NCI-H774 (cell line): ENCODE measurements around the gene ALKBH1.
"Not testable (repeated sequence)": the region's sequence is repeated elsewhere in the genome, so short reads cannot be mapped to it uniquely, and the experiment has no call there.

Experiments used
- DNase-seq: peaks from one replicate; lab custom pipeline; 2025; lab: John Stamatoyannopoulos, UW

The ALKBH1 gene

DNA sequence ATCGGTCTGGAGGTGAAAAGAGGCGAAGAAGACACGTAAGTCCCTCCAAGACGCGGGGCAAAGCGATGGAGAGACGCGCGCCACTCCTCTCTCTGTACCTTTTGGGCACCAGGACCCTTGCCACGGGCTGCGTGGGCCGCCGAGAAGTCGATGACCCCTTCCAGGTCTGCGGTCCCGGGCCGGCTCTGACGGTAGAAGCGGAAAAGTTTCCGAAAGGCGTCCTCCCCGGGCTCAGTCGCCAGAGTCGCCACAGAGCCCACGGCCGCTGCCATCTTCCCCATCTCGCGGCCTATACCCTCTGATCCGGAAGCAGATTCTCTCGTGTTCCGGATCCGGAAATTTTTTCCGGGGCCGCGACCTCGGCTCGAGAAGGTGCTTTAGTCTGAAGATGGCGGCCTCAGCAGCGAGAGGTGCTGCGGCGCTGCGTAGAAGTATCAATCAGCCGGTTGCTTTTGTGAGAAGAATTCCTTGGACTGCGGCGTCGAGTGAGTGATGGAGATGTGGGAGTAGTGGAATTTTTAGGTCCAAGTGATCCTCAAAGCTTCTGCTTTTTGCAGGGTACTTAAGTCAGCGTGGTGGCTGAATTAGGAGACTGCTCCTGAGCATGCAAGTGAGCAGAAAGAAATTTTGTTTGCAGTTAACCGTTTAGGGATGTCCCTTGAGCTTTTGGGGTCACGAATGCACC, at the start of gene ALKBH1, which contains the start of gene SLIRP:
Gene ALKBH1 (minus strand): TSS at position 300 of the 685 bp plus-strand sequence. CDS start 19 bp downstream, at position 281.
Gene SLIRP (plus strand): TSS at position 380 of the 685 bp plus-strand sequence. CDS start 9 bp downstream, at position 389.
- DNase-seq, result peak; percentile 66

GRCh38 chr14:77752799-77753516, 45.1 kb upstream of the ALKBH1 start:
- no peak for DNase-seq

DNA sequence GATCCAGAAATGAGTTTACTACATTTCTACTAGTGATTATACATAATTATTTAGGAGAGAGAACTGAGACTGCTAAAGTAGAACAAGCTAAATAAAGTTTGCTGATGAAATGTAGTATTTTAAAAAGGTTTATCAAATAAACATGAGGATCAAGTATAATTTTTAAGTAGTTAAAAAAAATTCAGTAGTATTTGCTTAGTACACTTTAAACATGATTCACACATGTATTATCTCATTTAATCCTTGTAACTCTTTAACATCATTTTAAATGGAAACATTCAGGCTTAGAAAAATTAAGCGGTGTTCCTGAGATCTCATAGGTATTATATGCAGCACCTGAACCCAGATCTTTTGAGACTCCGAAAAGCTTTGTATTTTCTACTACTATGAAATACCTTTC, 44.4 kb upstream of the ALKBH1 start:
- DNase-seq, result no peak

GRCh38 chr14:77747425-77747824, 39.6 kb upstream of the ALKBH1 start:
- not testable (repeated sequence) for DNase-seq

DNA sequence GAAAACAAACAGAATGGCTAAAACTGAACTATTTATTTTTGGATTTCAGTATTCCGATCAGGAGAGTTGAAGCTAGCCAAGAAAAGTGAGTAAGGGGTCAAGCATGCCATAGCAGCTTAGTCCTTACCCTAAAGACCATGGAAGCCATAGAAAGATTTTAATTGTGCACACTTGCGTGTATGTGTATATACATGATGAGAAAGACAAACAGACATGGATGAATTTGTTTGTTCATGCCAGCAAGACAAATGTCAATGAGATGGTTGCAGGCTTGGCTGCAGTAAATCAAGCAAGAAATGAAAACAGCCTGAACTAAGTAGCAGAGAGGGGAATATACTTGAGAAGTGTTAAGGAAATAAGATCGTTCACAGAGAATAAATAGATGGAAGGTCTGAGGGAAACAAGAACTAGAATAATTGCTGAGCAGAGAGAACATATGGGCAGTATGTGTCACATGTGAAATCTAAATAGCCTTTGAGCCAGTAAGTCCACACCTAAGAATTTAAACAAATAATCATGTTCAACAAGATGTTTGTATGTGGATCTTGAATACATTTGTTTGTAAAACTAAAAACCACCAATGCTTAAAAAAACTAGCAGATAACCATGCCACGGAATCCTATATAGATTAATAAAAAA, 38.4 kb upstream of the ALKBH1 start:
- DNase-seq, result no peak

- DNase-seq, result no peak
Observed at GRCh38 chr14:77741438-77741837, 33.6 kb upstream of the ALKBH1 start.

DNA sequence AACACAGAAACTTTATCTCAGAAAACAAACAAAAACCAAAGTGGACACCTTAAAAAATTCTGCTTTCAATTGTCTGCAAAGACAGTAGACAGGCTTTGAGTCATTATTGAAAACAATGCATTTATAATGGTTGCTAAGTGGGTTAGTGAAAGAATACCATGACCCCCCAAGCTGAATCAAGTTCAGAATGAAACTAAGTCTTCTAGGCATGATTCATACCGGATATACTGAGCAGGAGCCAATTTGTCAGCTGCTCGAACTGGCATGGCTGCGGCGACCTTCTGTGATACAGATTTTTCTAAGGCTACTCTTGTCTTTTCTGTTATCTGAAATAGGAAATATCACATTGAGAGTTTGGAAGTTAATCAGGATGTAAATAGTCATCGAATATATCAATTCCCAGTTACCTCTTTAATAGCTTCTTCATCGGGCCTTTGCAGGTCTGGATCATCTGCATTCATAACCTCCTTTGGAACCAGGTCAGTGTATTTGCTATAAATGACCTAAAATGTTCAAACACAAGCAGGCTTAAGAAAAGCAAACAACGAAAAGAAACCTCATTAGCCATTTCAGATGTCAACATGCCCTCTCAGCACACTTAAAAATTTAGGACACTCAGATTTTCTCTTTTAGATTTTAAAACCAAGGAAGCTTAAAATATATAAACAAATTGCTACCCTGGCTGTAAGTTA, 30.9 kb upstream of the ALKBH1 start:
- DNase-seq, result no peak

DNA sequence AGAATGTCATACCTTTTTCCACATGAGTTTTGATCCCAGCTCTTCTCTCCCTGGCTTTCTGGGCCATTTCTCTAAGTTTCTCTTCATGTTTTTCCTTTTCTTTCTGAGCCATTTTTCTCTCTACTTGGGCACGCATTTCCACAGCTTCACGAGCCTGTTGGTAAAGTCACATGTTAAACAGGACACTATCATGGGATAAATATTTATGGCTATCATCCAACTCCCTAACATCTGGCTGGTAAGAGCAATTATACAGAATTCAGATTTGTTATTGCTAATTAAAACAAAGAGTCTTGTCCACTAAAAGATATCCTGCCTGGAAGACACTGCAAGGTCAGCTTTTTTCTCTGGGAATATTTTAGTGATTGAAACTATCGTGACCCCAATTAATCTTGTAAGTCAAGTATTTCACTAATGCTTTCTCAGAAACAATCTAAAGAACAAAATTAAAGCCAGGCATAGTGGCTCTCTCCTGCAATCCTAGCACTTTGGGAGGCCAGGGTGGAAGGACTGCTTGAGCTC, 23.2 kb upstream of the ALKBH1 start:
- no peak for DNase-seq

GRCh38 chr14:77722301-77722700, 14.5 kb upstream of the ALKBH1 start:
- DNase-seq, result no peak

- no peak for DNase-seq
Observed at GRCh38 chr14:77721437-77721836, 13.6 kb upstream of the ALKBH1 start.

GRCh38 chr14:77717608-77718305, 9.9 kb upstream of the ALKBH1 start:
- no peak for DNase-seq

- DNase-seq, result no peak
Observed at GRCh38 chr14:77714926-77715325, 7.1 kb upstream of the ALKBH1 start.

DNA sequence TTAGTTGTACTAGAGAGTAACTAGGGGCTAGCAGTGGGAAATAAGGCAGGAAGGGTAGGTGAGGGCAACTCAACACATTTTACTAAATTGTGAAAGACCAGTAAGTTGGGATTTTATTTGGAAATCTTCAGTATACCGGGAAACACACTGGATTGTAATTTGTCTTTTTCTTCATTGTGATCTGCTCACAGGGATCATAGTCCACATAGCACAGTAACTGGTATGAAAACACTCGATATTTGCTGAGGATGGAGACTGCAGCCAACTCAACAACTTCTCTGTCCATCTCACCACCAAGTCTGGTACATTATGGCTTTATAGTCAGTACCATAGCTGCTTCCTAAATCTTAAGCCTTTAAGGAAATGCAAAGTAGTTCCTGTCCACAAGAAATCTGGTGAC, 2.5 kb upstream of the ALKBH1 start:
- DNase-seq, result no peak

GRCh38 chr14:77709412-77709811, 1.6 kb upstream of the ALKBH1 start:
- DNase-seq, result no peak

GRCh38 chr14:77708749-77709148, 926 bp upstream of the ALKBH1 start:
- no peak for DNase-seq

- DNase-seq, result no peak
Observed at GRCh38 chr14:77707355-77707723, 484 bp downstream of the ALKBH1 start.

- no peak for DNase-seq
Observed at GRCh38 chr14:77691259-77691658, 16.6 kb downstream of the ALKBH1 start.

DNA sequence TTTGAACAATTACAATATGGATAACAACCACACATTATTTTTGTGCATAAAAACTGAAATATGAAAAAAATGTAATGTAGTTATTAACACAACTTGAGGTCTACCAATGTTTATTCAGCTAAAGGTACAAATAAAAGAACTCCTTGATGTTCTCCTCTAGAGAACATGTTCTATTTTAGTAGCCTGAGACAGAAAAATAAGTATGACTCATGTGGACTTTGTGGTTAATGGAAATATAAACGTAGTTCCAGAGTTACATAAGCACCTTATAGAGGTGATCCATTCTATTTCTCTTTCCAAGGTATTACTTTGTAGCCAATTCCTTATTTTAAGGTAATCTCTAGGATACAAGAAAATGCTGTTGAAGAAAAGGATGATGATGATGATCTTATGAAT, 25.7 kb downstream of the ALKBH1 start:
- DNase-seq, result no peak

DNA sequence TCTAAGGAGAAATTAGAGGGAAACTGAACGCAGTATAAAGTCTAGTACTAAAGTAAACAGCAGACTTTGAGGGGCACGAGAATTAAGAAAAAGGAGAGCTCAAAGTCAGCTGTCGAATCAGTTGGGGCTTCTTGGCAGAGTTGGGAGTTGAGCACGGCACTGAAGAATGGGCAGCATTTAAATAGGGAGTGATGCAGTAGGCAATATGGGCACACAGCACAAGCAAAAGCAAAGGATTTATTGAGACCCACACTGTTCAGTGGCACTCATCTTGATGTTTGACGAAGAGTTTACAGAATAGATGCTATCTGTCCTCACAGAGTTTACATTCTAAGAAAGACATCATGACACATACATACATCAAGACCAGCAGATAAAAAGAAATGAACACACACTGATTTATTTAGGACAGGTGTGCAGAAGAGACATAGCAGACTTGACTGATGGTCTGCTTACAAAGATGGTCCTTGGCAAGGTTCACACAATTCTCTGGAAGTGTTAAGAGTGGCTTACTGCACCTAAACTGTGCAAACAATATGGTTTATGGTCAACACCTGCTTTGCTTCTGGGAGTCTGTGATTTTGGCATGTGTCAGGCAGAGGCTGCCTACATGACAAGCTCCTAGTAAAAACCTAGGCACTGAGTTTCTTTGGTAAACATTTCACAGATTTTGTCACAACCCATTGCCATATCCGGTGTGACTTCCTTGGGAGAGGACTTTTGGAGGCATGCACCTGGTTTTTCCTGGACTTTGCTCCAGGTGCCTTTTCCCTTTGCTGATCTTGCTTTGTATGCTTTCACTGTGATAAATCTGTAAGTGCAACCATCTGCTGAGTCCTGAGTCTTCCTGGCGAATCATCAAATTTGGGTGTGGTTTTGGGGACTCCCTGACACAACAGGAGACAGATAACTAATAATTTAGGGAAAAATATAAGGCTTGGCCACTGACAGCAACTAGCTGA, 26.3 kb downstream of the ALKBH1 start:
- no peak for DNase-seq

- peak; percentile 26 for DNase-seq
Observed at GRCh38 chr14:77674931-77675330, 32.9 kb downstream of the ALKBH1 start.
